ENCODE results near the gene ALMS1.
"Not testable (repeated sequence)": the region's sequence is repeated elsewhere in the genome, so short reads cannot be mapped to it uniquely, and the experiment has no call there.

The ALMS1 gene

DNA sequence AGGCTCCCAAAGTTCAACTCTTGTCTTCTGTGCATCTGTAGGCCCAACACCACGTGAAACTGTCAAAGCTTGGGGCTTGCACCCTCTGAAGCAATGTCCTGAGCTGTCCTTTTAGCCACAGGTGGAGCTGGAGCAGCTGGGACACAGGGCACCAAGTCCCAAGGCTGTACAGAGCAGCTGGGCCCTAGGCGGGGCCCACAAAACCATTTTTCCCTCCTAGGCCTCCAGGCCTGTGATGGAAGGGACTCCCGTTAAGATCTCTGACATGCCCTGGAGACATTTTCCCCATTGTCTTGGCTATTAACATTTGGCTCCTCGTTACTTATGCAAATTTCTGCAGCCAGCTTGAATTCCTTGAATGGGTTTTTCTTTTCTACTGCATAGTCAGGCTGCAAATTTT is 145.1 kb downstream of the ALMS1 start:
- DNase-seq: not testable (repeated sequence)

GRCh38 chr2:73532381-73532780 is 146.7 kb downstream of the ALMS1 start:
- no peak for DNase-seq

DNA sequence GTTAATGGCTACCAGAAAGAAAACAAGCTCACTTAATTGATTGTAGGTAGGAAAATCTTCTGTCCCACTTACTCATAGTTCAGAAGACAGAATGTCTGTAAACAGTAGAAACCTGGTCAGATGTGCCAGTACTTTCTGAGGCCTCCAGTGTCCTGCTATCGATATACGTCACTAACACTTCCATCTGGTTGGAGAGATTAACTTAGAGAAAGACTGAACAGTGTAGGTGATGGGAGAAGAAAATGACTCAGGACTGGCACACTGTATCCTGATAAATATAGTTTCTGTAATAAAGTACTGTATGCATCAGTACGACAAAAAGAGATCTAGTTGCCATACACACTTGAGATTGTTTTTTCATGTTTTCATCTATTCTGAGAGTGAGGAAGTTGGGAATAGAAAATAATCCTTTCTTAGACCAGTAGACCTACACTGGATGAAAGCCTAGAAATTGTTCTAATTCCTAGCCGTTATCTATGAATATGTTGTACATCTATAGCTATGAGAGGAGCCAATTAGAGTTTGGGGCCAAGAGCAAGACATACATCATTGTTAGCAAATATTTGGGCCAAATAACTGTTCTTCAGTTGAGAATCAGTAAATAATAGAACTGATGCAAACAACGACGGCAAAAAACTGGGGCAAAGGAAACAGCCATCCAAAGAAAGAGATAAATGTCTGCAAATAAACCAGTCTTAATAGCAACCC is 150.7 kb downstream of the ALMS1 start:
- no peak for DNase-seq

DNA sequence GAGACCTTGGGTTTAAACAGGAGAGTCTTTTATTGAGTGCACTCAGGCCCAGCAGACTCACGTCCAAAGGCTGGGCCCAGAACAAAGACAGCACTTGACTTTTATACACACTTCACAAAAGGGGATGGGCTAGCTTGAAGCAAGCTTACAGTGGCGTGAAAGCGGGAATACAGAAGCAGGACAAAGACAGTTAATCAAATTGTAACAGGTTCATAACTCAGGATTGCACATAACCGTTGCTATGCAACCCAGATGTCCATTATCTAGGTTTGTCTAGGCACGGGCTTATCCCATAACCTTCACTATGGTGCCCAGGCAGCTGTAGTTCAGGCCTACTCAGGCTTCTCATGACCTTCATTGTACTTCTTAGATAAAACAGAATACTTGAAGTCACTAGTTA is 175.2 kb downstream of the ALMS1 start:
- peak; percentile 2 for DNase-seq

GRCh38 chr2:73561422-73561821 is 175.8 kb downstream of the ALMS1 start:
- no peak for DNase-seq

- no peak for DNase-seq
Measured at GRCh38 chr2:73564986-73565385, 179.3 kb downstream of the ALMS1 start.

GRCh38 chr2:73566288-73566878 is 180.7 kb downstream of the ALMS1 start:
- no peak for DNase-seq

DNA sequence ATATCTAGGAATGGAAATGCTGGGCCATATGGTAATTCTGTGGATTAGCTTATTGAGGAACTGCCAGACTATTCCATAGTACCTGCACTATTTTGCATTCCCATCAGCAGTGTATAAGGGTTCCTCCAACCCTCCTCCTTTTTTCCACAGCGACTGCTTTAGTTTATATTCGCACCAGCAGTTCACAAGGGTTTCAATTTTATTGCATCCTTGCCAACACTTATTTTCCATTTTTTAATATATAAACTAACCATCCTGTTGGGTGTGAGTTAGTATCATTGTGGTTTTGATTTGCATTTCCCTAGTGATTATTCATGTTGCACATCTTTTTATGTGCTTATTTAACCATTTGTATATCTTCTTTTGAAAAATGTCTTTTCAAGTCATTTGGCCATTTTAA is 189.6 kb downstream of the ALMS1 start:
- DNase-seq: no peak

DNA sequence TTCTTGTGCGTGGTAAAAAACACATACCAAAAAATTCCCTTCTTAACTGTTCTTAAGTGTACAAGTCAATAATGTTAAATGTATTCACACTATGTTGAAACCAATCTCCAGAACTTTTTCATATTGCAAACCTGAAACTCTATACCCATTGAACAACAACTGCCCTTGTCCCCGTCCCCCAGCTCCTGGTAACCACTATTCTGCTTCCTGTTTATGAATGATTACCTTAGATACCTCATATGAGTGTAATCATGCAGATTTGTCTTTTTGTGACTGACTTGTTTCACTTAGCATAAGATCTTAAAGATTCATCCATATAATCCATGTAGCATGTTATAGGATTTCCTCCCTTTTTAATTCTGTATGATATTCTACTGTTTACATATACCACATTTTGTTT is 196.7 kb downstream of the ALMS1 start:
- no peak for DNase-seq

DNA sequence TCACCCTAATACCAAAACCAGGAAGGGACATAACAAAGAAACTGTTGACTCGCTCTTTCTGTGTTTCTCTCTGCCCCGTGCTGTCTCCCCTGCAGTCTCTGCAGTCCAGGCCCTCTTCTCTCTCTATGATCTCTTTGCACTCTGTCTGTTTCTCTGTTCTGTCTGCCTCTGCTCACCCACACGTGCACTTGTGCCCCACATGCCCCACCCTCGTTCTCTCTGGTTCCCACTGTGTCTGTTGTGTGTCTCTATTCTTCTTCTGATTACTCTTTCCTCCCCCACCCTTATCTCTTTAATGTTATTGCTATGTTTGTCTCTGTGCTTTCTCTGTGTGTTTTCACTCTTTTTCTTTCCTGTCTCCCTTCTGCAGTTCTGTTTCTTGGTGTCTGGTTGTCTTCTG is 202.5 kb downstream of the ALMS1 start:
- DNase-seq: peak; percentile 45

DNA sequence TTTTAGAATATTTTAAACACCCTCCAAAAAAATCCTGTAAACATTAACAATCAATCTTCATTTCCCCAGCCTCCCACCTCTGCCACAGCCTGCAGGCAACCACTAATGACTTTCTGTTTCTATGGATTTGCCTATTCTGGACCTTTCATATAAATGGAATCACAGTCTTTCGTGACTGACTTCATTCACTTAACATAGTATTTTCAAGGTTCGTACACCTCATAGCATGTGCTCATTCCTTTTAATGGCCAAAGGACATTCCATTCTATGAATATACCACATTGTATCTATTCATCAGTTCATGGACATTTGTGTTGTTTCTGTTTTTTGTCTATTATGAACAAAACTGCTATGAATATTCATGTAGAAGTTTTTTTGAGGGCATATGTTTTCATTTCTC is 208.0 kb downstream of the ALMS1 start:
- DNase-seq: no peak

DNA sequence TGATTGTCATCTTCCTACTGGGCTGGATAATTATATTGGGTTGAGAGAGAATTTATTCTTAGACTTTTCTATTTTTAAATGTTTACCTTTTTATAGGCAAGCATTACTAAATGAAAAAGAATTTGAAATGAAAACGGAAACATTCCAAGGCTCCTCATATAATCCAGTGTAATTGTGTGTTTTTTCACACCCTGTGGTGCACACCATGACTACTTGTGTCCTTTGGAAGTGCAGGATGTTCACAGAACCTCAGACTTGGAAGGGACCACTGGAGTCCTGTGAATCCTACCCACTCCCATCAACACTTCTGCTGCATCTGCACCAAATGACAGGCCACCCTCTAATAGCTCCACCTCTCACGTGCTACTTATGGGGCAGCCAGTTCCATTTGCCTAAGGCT is 208.6 kb downstream of the ALMS1 start:
- DNase-seq: no peak

DNA sequence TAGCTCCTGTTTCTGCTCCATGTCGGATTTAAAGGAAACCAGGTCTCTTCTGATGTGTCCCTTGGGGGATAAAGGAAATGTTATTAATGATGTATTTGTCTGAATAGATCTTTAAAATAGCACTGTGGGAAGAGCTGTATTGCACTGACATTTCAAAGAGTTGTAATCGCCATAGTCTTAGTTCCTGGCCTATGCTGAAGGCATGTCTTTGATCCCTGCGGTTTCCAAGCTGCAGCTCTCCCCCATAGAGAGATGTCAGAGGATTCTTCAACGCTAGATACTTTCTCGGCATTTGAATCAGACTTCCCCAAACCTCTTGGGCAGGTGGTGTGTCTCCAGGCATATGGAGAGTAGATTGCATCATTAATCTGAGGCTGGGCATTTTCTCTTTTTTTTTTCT is 216.1 kb downstream of the ALMS1 start:
- no peak for DNase-seq

DNA sequence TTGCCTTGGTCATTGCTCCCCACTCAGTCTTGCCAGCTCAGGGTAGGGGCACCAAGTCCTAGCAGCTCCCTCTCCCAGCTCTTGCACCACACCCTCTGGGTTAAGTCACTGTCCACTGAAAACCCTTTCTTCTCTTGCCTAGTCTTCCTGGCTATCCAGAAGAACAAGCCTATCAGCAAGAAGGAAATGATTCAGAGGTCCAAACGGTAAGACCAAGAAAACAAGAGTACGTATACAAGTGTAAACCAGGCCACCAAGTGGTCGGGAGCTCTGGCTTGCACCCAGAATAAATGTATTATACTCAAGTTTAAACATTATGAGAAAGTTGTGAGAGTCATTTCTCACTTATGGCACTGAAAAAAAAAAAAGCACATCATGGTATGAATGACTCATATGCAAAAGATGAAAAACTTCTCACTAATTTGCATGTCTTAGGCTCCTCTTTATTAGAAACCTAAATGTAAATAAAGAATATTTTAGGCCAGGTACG is 217.5 kb downstream of the ALMS1 start:
- DNase-seq: not testable (repeated sequence)

GRCh38 chr2:73604589-73604988 is 219.0 kb downstream of the ALMS1 start:
- not testable (repeated sequence) for DNase-seq

DNA sequence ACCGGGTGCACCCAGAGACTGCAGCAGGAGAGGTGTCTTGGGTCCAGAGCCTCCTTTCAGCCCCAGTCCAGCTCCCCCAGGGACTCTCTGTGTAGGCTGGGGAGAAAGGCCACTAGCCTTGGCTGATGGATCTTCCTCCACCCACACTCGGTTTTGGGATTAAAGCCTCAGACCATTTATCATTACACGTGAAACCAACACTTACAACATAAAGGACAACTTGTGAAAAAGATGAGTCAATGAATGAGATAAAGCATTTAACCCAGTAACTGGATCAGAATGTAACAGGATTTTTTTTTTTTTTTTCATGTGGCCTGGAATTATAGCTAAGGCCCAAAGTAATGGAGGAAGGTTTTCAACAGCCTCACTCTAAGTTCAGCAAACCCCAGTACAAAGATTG is 224.5 kb downstream of the ALMS1 start:
- no peak for DNase-seq

GRCh38 chr2:73611193-73611592 is 225.6 kb downstream of the ALMS1 start:
- DNase-seq: no peak

DNA sequence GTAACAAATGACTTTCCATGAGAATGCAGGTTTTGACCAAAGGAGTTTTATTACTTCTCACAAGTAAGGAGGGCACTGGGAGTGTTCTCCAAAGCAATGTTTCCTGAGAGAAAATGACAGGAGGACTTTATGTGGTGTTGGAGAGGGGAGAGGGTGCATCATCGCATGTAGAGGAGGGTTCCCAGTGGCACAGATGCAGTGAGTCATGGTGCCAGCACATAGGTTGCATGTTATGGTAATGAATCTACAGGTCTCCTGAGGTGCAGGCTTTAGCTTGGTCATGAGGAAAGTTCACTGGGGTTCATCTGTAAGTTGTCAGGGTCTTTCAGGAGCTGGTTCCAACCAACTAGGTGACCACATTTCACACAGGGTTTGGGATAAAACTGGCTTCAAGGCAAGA is 226.2 kb downstream of the ALMS1 start:
- no peak for DNase-seq

- no peak for DNase-seq
Measured at GRCh38 chr2:73614105-73614504, 228.5 kb downstream of the ALMS1 start.

DNA sequence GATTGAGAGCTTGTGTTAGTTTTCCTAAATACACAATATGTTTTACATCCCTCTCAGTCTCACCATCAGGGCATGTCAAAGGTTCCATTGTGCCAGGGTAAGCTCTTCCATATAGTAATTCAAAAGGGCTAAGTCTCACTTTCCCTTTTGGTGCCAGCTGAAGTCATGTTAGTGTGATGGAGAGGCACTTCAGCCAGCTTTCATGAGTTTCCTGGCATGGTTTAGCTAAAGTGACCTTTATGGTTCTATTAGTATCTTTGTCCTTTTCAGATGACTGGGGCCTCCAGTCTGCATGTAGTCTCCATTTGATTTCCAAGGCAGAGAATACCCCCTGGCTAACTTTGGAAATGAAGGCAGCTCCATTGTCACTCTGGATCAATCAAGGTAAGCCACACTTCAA is 229.4 kb downstream of the ALMS1 start:
- DNase-seq: no peak

GRCh38 chr2:73619925-73620324 is 234.3 kb downstream of the ALMS1 start:
- DNase-seq: peak; percentile 0

DNA sequence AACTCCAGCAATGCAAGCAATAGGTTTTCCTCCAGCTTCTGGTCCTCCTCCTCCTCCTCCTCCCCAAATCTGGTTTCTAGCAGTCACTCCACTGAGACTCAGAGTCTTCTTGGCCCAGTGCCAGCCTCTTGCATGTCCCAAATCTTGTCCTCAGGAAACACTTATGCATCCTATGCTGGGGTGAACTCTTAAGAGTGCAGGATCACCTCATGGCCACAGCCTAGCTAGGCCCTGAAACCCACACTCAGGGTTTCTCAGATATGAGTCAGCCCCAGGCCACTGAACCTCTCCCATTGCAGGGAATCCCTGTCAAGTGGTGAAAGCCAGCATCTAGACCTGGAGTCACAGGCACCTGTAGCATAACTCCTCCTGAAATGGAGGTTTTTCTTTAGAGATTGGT is 238.4 kb downstream of the ALMS1 start:
- DNase-seq: not testable (repeated sequence)

GRCh38 chr2:73624625-73625024 is 239.0 kb downstream of the ALMS1 start:
- DNase-seq: peak; percentile 7

DNA sequence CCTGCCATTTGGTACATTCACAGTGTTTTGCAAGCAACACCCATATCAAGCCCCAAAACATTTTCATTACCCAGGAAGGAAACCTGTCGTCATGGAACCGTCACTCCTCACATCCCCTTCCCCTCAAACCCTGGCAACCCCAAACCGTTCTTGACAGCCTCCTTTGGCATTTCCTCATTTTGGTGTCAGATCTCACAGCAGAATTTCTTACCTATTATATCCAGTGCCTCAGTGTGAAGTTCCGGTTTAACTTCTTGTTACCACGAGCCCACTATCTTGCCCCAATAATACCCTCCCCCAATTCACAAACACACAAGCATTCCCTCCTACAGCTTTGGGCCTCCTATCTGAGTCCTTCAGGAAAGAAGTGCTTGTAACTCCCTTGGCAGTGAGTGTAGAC is 240.6 kb downstream of the ALMS1 start:
- DNase-seq: not testable (repeated sequence)

- not testable (repeated sequence) for DNase-seq
Measured at GRCh38 chr2:73628493-73628892, 242.9 kb downstream of the ALMS1 start.

All from NCI-H69 (cell line).